Measurements from ENCODE around the gene OTOS.

The OTOS gene

DNA sequence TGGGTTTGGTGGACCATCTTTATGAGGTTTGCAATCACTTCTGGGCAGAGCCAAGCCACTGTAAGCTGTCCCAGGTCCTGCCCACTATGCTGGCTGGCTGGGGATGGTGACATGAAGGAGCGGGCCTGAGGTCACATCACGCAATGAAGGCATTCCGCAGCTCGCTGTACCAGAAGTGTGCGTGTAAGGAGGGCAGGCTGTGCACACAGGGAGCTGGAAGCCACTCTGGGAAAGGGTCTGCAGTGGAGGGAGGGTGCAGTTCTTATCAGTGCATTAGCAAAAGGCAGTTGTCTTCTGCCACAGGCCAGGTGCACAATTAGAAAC, 16.7 kb upstream of the OTOS start:
- H2AK5ac ChIP-seq (ENCODE audit: low read length) = no peak overlapping the region
- H3K23ac ChIP-seq (ENCODE audit: low read length) = no peak overlapping the region
- H2AFZ ChIP-seq (ENCODE audit: insufficient read depth, low read length, poor library complexity) = no peak overlapping the region
- H3K14ac ChIP-seq (ENCODE audit: low read length) = no peak overlapping the region
- H4K91ac ChIP-seq (ENCODE audit: low read depth, low read length) = no peak overlapping the region
- no peak overlapping the region for H2BK12ac ChIP-seq (ENCODE audit: low read length)
- DNase-seq = peak in 1 of 2 donors; percentile 21
- H3K27ac ChIP-seq (ENCODE audit: low read depth, low read length) = no peak overlapping the region
- no CpG with 5 or more reads among the region's 5 CpGs for WGBS (ENCODE audit: extremely low coverage, insufficient coverage, insufficient read length)
- H3K4ac ChIP-seq (ENCODE audit: low read depth, low read length) = no peak overlapping the region
- no peaks in the 10 kb centered on the region for H3K79me2 ChIP-seq (ENCODE audit: control insufficient read depth, insufficient read depth, low read length, poor library complexity)
- no peaks in the 10 kb centered on the region for H3K36me3 ChIP-seq (ENCODE audit: control insufficient read depth in 1 of 2, insufficient read depth in 2 of 2, low read length in 2 of 2)
- no peak overlapping the region for H4K8ac ChIP-seq (ENCODE audit: low read depth, low read length)
- H3K27me3 ChIP-seq (ENCODE audit: insufficient read depth, low read length) = no peaks in the 10 kb centered on the region
- H3K18ac ChIP-seq (ENCODE audit: low read length) = no peak overlapping the region
- H3K4me2 ChIP-seq (ENCODE audit: low read length) = no peak overlapping the region
- H2BK120ac ChIP-seq (ENCODE audit: insufficient read depth, low read length, poor library complexity) = no peak overlapping the region
- H3K4me1 ChIP-seq (ENCODE audit: control insufficient read depth in 1 of 2, insufficient read depth in 2 of 2, low read length in 2 of 2) = peaks cover 5 to 9% of the 10 kb centered on the region in 2 experiments
- no peak overlapping the region for H3K9ac ChIP-seq (ENCODE audit: low read length)
- no peak overlapping the region for H3K4me3 ChIP-seq (ENCODE audit: low read depth, low read length)
- H3K79me1 ChIP-seq (ENCODE audit: low read length) = no peaks in the 10 kb centered on the region
- no peak overlapping the region for H2BK5ac ChIP-seq (ENCODE audit: low read depth, low read length, poor library complexity)
- peaks cover 14% of the 10 kb centered on the region for H3K9me3 ChIP-seq (ENCODE audit: insufficient read depth, low read depth, low read length)
- H4K12ac ChIP-seq (ENCODE audit: low read depth, low read length) = no peak overlapping the region

GRCh38 chr2:240156435-240157146, 16.1 kb upstream of the OTOS start:
- no CpG with 5 or more reads among the region's 29 CpGs for WGBS (ENCODE audit: extremely low coverage, insufficient coverage, insufficient read length)

DNA sequence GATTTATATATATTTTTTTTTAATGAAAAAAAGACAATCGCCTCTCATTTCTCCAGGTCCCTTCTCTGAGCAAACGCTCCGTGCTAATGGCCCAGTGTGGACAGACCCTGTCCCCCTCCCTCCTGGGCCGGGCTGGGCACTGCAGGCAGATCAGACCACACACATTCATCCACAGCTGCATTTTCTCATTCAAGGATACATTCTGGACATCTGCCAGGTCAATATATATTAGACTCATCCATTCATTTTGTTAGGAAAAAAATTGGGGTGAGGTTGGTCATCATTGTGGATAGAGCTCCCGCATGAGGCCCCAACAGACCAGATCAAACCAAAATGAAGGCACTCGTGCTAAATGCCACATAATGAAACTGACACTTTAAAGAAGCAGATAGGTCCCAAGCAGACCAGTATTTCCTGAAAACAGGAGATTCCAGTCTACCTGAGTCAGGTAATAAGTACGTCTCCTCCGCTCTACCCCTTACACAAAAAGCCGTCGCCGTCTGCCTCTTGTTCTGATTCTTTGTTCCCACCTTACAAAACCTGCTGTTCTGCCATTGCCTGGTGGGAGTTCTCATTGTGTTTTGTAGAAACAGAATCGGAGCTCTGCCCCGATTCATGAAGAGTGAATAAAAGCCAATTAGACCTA, 15.4 kb upstream of the OTOS start:
- no peak overlapping the region for H4K8ac ChIP-seq (ENCODE audit: low read depth, low read length)
- WGBS (ENCODE audit: extremely low coverage, insufficient coverage, insufficient read length) = no CpG with 5 or more reads among the region's 13 CpGs

More at GRCh38 chr2:240156435-240157146, 16.1 kb upstream of the OTOS start:
- H3K36me3 ChIP-seq (ENCODE audit: control insufficient read depth in 1 of 2, insufficient read depth in 2 of 2, low read length in 2 of 2) = no peaks in the 10 kb centered on the region
- H3K79me1 ChIP-seq (ENCODE audit: low read length) = no peaks in the 10 kb centered on the region
- no peak overlapping the region for H2BK120ac ChIP-seq (ENCODE audit: insufficient read depth, low read length, poor library complexity)
- no peak overlapping the region for H3K18ac ChIP-seq (ENCODE audit: low read length)
- no peak overlapping the region for H3K23ac ChIP-seq (ENCODE audit: low read length)
- H3K4ac ChIP-seq (ENCODE audit: low read depth, low read length) = no peak overlapping the region
- no peaks in the 10 kb centered on the region for H3K79me2 ChIP-seq (ENCODE audit: control insufficient read depth, insufficient read depth, low read length, poor library complexity)
- H3K14ac ChIP-seq (ENCODE audit: low read length) = no peak overlapping the region
- no peak overlapping the region for H2AK5ac ChIP-seq (ENCODE audit: low read length)
- no peak overlapping the region for H4K91ac ChIP-seq (ENCODE audit: low read depth, low read length)
- H2BK12ac ChIP-seq (ENCODE audit: low read length) = no peak overlapping the region
- no peak overlapping the region for H3K4me2 ChIP-seq (ENCODE audit: low read length)
- H3K4me1 ChIP-seq (ENCODE audit: control insufficient read depth in 1 of 2, insufficient read depth in 2 of 2, low read length in 2 of 2) = peaks cover 5 to 9% of the 10 kb centered on the region in 2 experiments
- peak in 1 of 2 donors; percentile 31 for DNase-seq
- H3K27me3 ChIP-seq (ENCODE audit: insufficient read depth, low read length) = no peaks in the 10 kb centered on the region
- H3K9ac ChIP-seq (ENCODE audit: low read length) = no peak overlapping the region
- peaks cover 14% of the 10 kb centered on the region for H3K9me3 ChIP-seq (ENCODE audit: insufficient read depth, low read depth, low read length)
- no peak overlapping the region for H2AFZ ChIP-seq (ENCODE audit: insufficient read depth, low read length, poor library complexity)
- H4K12ac ChIP-seq (ENCODE audit: low read depth, low read length) = no peak overlapping the region
- no peak overlapping the region for H3K4me3 ChIP-seq (ENCODE audit: low read depth, low read length)
- H3K27ac ChIP-seq (ENCODE audit: low read depth, low read length) = no peak overlapping the region
- no peak overlapping the region for H4K8ac ChIP-seq (ENCODE audit: low read depth, low read length)
- no peak overlapping the region for H2BK5ac ChIP-seq (ENCODE audit: low read depth, low read length, poor library complexity)

GRCh38 chr2:240155048-240155744, 14.7 kb upstream of the OTOS start:
- no peaks in the 10 kb centered on the region for H3K27me3 ChIP-seq (ENCODE audit: insufficient read depth, low read length)

More for the DNA sequence above, 15.4 kb upstream of the OTOS start:
- Histone ChIP-seq H2AK5ac (ENCODE audit: low read length) (no peak overlapping the region), H2BK120ac (ENCODE audit: insufficient read depth, low read length, poor library complexity) (no peak overlapping the region), H3K23ac (ENCODE audit: low read length) (no peak overlapping the region), H3K4ac (ENCODE audit: low read depth, low read length) (no peak overlapping the region), H3K4me2 (ENCODE audit: low read length) (no peak overlapping the region), H3K27me3 (ENCODE audit: insufficient read depth, low read length) (no peaks in the 10 kb centered on the region), H3K9me3 (ENCODE audit: insufficient read depth, low read depth, low read length) (peaks cover 10% of the 10 kb centered on the region), H3K36me3 (ENCODE audit: control insufficient read depth in 1 of 2, insufficient read depth in 2 of 2, low read length in 2 of 2) (no peaks in the 10 kb centered on the region), H3K79me1 (ENCODE audit: low read length) (no peaks in the 10 kb centered on the region), H2BK5ac (ENCODE audit: low read depth, low read length, poor library complexity) (no peak overlapping the region), H2AFZ (ENCODE audit: insufficient read depth, low read length, poor library complexity) (no peak overlapping the region), H4K12ac (ENCODE audit: low read depth, low read length) (no peak overlapping the region), H3K9ac (ENCODE audit: low read length) (no peak overlapping the region), H3K4me1 (ENCODE audit: control insufficient read depth in 1 of 2, insufficient read depth in 2 of 2, low read length in 2 of 2) (peaks cover 5 to 9% of the 10 kb centered on the region in 2 experiments), H3K27ac (ENCODE audit: low read depth, low read length) (no peak overlapping the region), H3K14ac (ENCODE audit: low read length) (no peak overlapping the region), H3K4me3 (ENCODE audit: low read depth, low read length) (no peak overlapping the region), H3K18ac (ENCODE audit: low read length) (no peak overlapping the region), H3K79me2 (ENCODE audit: control insufficient read depth, insufficient read depth, low read length, poor library complexity) (no peaks in the 10 kb centered on the region), H2BK12ac (ENCODE audit: low read length) (no peak overlapping the region), H4K91ac (ENCODE audit: low read depth, low read length) (no peak overlapping the region)
- peak; percentile 69 to 85 for DNase-seq

More at GRCh38 chr2:240155048-240155744, 14.7 kb upstream of the OTOS start:
- Histone ChIP-seq H3K79me2 (ENCODE audit: control insufficient read depth, insufficient read depth, low read length, poor library complexity) (no peaks in the 10 kb centered on the region), H3K23ac (ENCODE audit: low read length) (no peak overlapping the region), H2BK12ac (ENCODE audit: low read length) (no peak overlapping the region), H3K4me2 (ENCODE audit: low read length) (no peak overlapping the region), H2BK120ac (ENCODE audit: insufficient read depth, low read length, poor library complexity) (no peak overlapping the region), H4K12ac (ENCODE audit: low read depth, low read length) (no peak overlapping the region), H3K18ac (ENCODE audit: low read length) (no peak overlapping the region), H4K8ac (ENCODE audit: low read depth, low read length) (no peak overlapping the region), H3K27ac (ENCODE audit: low read depth, low read length) (no peak overlapping the region), H4K91ac (ENCODE audit: low read depth, low read length) (no peak overlapping the region), H2AK5ac (ENCODE audit: low read length) (no peak overlapping the region), H3K4ac (ENCODE audit: low read depth, low read length) (no peak overlapping the region), H3K9me3 (ENCODE audit: insufficient read depth, low read depth, low read length) (peaks cover 4% of the 10 kb centered on the region), H2BK5ac (ENCODE audit: low read depth, low read length, poor library complexity) (no peak overlapping the region), H3K14ac (ENCODE audit: low read length) (no peak overlapping the region), H3K9ac (ENCODE audit: low read length) (no peak overlapping the region), H3K4me3 (ENCODE audit: low read depth, low read length) (no peak overlapping the region), H3K4me1 (ENCODE audit: control insufficient read depth in 1 of 2, insufficient read depth in 2 of 2, low read length in 2 of 2) (peaks cover 5 to 9% of the 10 kb centered on the region in 2 experiments), H3K79me1 (ENCODE audit: low read length) (no peaks in the 10 kb centered on the region), H2AFZ (ENCODE audit: insufficient read depth, low read length, poor library complexity) (no peak overlapping the region), H3K36me3 (ENCODE audit: control insufficient read depth in 1 of 2, insufficient read depth in 2 of 2, low read length in 2 of 2) (no peaks in the 10 kb centered on the region)
- WGBS (ENCODE audit: extremely low coverage, insufficient coverage, insufficient read length) = no CpG with 5 or more reads among the region's 17 CpGs
- DNase-seq = no peak

All from trophoblast cell (in vitro differentiated cells and primary cell).